ENCODE data around the gene KCNV2.

DNA sequence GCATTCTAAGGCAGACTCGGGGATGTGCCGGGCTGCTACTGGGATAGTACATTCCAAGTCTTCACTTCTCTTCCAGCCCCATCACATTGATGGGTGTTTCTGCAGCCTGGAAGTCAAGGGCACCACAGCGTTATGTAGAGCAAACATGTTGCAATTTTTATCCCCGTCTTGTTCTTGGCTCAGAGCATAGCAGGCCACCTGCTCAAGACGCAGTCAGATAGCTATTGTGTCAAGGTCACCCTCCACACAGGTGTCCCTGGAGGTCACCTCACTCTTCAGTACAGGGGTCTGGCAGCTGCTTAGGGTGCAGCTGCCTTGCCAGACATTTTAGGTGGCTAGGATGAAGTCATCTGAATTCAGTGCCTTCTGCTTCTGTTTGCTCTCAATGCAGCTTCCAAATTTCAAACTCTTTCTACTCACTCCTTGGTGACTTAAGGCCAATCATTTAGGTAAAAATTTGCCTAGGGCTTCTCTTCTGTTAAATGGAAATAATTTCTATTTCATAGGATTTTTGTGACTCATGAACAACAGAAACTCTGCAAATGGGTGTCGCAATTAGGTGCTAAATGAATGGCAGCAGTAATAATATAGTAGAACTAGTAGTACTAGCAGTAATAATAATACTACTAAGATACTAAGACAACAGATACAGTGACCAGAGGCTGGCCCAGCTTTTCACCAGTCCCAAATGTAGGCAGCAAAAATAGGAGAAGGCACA is 24.3 kb downstream of the KCNV2 start:
- TF ChIP-seq POLR2A (IDR thresholded peaks at IDR 0.05; ENCODE audit: extremely low read depth, insufficient read length) (no peak), CTCF (IDR thresholded peaks at IDR 0.05; ENCODE audit: low read depth, low read length) (no peak)
